ENCODE results near the gene SART1.
"Not testable (repeated sequence)": the region's sequence is repeated elsewhere in the genome, so short reads cannot be mapped to it uniquely, and the experiment has no call there.

Gene SART1

GRCh38 chr11:66020618-66021357 lies 59.3 kb downstream of the SART1 start:
- peak; percentile 84 for DNase-seq

- peak; percentile 85 for DNase-seq
These were observed 61.1 kb downstream of the SART1 start for GRCh38 chr11:66022401-66023185.

- DNase-seq: not testable (repeated sequence)
These were observed 61.6 kb downstream of the SART1 start for GRCh38 chr11:66023186-66023440.

- DNase-seq: no peak
These were observed 64.5 kb downstream of the SART1 start, which contains the start of gene CATSPER1 for GRCh38 chr11:66026017-66026529. Gene CATSPER1, minus strand, starts transcription at chr11:66026479. Its CDS starts 100 bp downstream, at chr11:66026379.
